NK-92 (cell line): ENCODE results near the gene C3AR1.
"Not testable (repeated sequence)": the region's sequence is repeated elsewhere in the genome, so short reads cannot be mapped to it uniquely, and the experiment has no call there.

Source experiments
- DNase-seq: peaks from one replicate; lab custom pipeline; 2025; ENCODE audit not compliant: unreplicated experiment; lab: John Stamatoyannopoulos, UW

C3AR1 gene

GRCh38 chr12:8031017-8031416 lies 35.1 kb downstream of the C3AR1 start:
- not testable (repeated sequence) for DNase-seq

- DNase-seq, result no peak
Observed at GRCh38 chr12:8030189-8030588, 36.0 kb downstream of the C3AR1 start.

- DNase-seq, result no peak
Observed at GRCh38 chr12:8028267-8028666, 37.9 kb downstream of the C3AR1 start.

GRCh38 chr12:8027856-8028255 lies 38.3 kb downstream of the C3AR1 start:
- DNase-seq, result no peak

GRCh38 chr12:8026291-8026900 lies 39.8 kb downstream of the C3AR1 start:
- DNase-seq, result peak; percentile 76

- DNase-seq, result no peak
Observed at GRCh38 chr12:8018666-8019581, 47.2 kb downstream of the C3AR1 start.

GRCh38 chr12:8018213-8018612 lies 47.9 kb downstream of the C3AR1 start:
- not testable (repeated sequence) for DNase-seq

- DNase-seq, result no peak
Observed at GRCh38 chr12:8014836-8015235, 51.3 kb downstream of the C3AR1 start.

GRCh38 chr12:8012651-8013309 lies 53.4 kb downstream of the C3AR1 start:
- DNase-seq, result no peak

- DNase-seq, result no peak
Observed at GRCh38 chr12:8011331-8011730, 54.8 kb downstream of the C3AR1 start.
